HepG2 (cell line): ENCODE measurements around the gene IRF5. TPM values are rescaled to one million over a fixed set of nuclear protein-coding genes. Genes with fewer than 3 reads are reported as not detected.
A peak's percentile ranks its signal among the peaks of the same experiment; 100 is the strongest.

Source experiments
- FLYWCH1 ChIP-seq: sonication (generic); formaldehyde crosslinking; IDR thresholded peaks from 2 replicates; pipeline ENCODE4 v1.8.1; 2023; ENCODE audit warnings: mild to moderate bottlenecking, missing genetic modification reagents
- FOXP1 ChIP-seq, 2 experiments: fragments of 450-650 bp in 1 of 2; IDR thresholded peaks; 2 replicates each; pipeline ENCODE4 v1.6.1; 2017 to 2018; ENCODE audit warnings: antibody characterized with exemption in 1 of 2
- GFI1 ChIP-seq: sonication (generic); formaldehyde crosslinking; IDR thresholded peaks from 2 replicates; pipeline ENCODE4 v1.5.0; 2020; ENCODE audit warnings: missing genetic modification reagents, mild to moderate bottlenecking, borderline replicate concordance
- GRHL1 ChIP-seq: sonication (generic); formaldehyde crosslinking; conservative IDR thresholded peaks from 2 replicates; pipeline ENCODE4 v1.8.0; 2022; ENCODE audit warnings: missing genetic modification reagents
- HNRNPK ChIP-seq: fragments of 200-400 bp; formaldehyde crosslinking; IDR thresholded peaks from 2 replicates; pipeline ENCODE4 v1.6.1; 2018; ENCODE audit warnings: low read length, low read depth, moderate library complexity, mild to moderate bottlenecking; ENCODE audit not compliant: poor library complexity, severe bottlenecking
- JUND ChIP-seq: sonication (generic); formaldehyde crosslinking; IDR thresholded peaks from 2 replicates; pipeline ENCODE4 v1.8.0; 2022; ENCODE audit warnings: mild to moderate bottlenecking, missing genetic modification reagents
- NFATC3 ChIP-seq: sonication (generic); formaldehyde crosslinking; IDR thresholded peaks from 2 replicates; pipeline ENCODE4 v1.5.1; 2020; ENCODE audit warnings: mild to moderate bottlenecking, missing genetic modification reagents
- REST ChIP-seq, 2 experiments: IDR thresholded peaks; 2 replicates each; pipeline ENCODE4 v1.6.1; 2011 to 2012; ENCODE audit warnings: low read length in 2 of 2, borderline replicate concordance in 1 of 2, low read depth in 1 of 2, mild to moderate bottlenecking in 1 of 2, moderate library complexity in 1 of 2
- RXRB ChIP-seq: IDR thresholded peaks from 2 replicates; pipeline ENCODE4 v1.6.1; 2016; ENCODE audit warnings: borderline replicate concordance, missing genetic modification reagents, missing compliant biosample characterization
- SP5 ChIP-seq: IDR thresholded peaks from 2 replicates; pipeline ENCODE4 v1.6.1; 2016; ENCODE audit warnings: low read depth, borderline replicate concordance
- ZBTB10 ChIP-seq: sonication (generic); formaldehyde crosslinking; IDR thresholded peaks from 2 replicates; pipeline ENCODE4 v1.4.0; 2020; ENCODE audit warnings: missing genetic modification reagents, borderline replicate concordance
- ZNF124 ChIP-seq: sonication (generic); formaldehyde crosslinking; IDR thresholded peaks from 2 replicates; pipeline ENCODE4 v1.4.0; 2020; ENCODE audit warnings: missing genetic modification reagents
- ZNF317 ChIP-seq: sonication (generic); formaldehyde crosslinking; IDR thresholded peaks from 2 replicates; pipeline ENCODE4 v1.5.0; 2020; ENCODE audit warnings: mild to moderate bottlenecking, missing genetic modification reagents
- ZNF496 ChIP-seq: sonication (generic); formaldehyde crosslinking; IDR thresholded peaks from 2 replicates; pipeline ENCODE4 v1.8.1; 2023; ENCODE audit warnings: mild to moderate bottlenecking, moderate library complexity, missing genetic modification reagents; ENCODE audit not compliant: insufficient replicate concordance
- ZSCAN21 ChIP-seq: sonication (generic); formaldehyde crosslinking; IDR thresholded peaks from 2 replicates; pipeline ENCODE4 v1.8.0; 2022; ENCODE audit warnings: mild to moderate bottlenecking, missing genetic modification reagents, moderate library complexity, borderline replicate concordance
- ZXDC ChIP-seq: sonication (generic); formaldehyde crosslinking; IDR thresholded peaks from 2 replicates; pipeline ENCODE4 v1.5.0; 2020; ENCODE audit warnings: mild to moderate bottlenecking, missing genetic modification reagents
- polyA plus RNA-seq, 8 experiments: library from polyadenylated mRNA; depleted of rRNA in 3 of 8; stranded (reverse) in 7 of 8; unstranded in 1 of 8; fragments of >200 nt; fragmentation: Illumina TruSeq in 4 of 8; extraction: Trizol in 4 of 8; gene quantifications; 2 replicates each; pipeline versions ENCODE4 v1.2.1 to v1.2.3, GENCODE V29; 2011 to 2016; ENCODE audit warnings: low read depth in 4 of 8, missing spikeins in 1 of 8, mixed read lengths in 1 of 8; ENCODE audit not compliant: insufficient read depth in 1 of 8
- total RNA-seq, 5 experiments: library from RNA; depleted of rRNA; stranded (reverse); fragments of >200 nt; fragmentation: Illumina TruSeq; extraction: Trizol; gene quantifications; 2 replicates each; pipeline ENCODE4 v1.2.3, GENCODE V29; 2016; ENCODE audit warnings: low read depth in 1 of 5

Gene IRF5
- total and polyA plus RNA-seq, 2 of the 13 experiments (the other 11 are each of a cell fraction or from before 2014, with no cell fraction given): 2.0 to 2.9 TPM

GRCh38 chr7:128937647-128938543 is at the start of gene IRF5 (continued):
- peak; percentile 11 for TF ChIP-seq HNRNPK
- 0 out of 2 replicates have a peak, but pooled peaks have one; percentile 55 for TF ChIP-seq ZXDC (CRISPR knock-in tag)
- TF ChIP-seq ZBTB10 (CRISPR knock-in tag): peak; percentile 42; the same call in 1 of the 2 replicates
- TF ChIP-seq JUND (CRISPR knock-in tag): no peak
- TF ChIP-seq RXRB (CRISPR knock-in tag): no peak
- TF ChIP-seq ZNF124 (CRISPR knock-in tag): no peak
- TF ChIP-seq ZNF496 (CRISPR knock-in tag): no peak
- no peak for TF ChIP-seq NFATC3 (CRISPR knock-in tag)
- no peak for TF ChIP-seq ZNF317
- no peak for TF ChIP-seq FLYWCH1 (CRISPR knock-in tag)
- TF ChIP-seq FOXP1 (IDR thresholded peaks at IDR 0.05): no peak
- no peak for TF ChIP-seq FOXP1 (CRISPR knock-in tag; IDR thresholded peaks at IDR 0.05)
- TF ChIP-seq GRHL1 (CRISPR knock-in tag): no peak
- TF ChIP-seq SP5 (CRISPR knock-in tag): no peak
- TF ChIP-seq ZSCAN21: 0 out of 2 replicates have a peak, but pooled peaks have one; percentile 20
- no peak; the same call in 1 of the 2 replicates for TF ChIP-seq GFI1
- no peak for TF ChIP-seq REST (IDR thresholded peaks at IDR 0.05; ENCODE audit: borderline replicate concordance in 1 of 2, low read depth in 1 of 2, low read length in 2 of 2)
